ENCODE results near the gene TMEM88. TPM values are rescaled to one million over a fixed set of nuclear protein-coding genes. Genes with fewer than 3 reads are reported as not detected.

Gene TMEM88
- total and polyA plus RNA-seq, 2 of the 13 experiments (the other 11 are each of a cell fraction or from before 2014, with no cell fraction given), result 0.31 to 0.66 TPM

- TF ChIP-seq TIGD3 (CRISPR knock-in tag; IDR thresholded peaks at IDR 0.05; ENCODE audit: borderline replicate concordance) (no peak), ZNF296 (CRISPR knock-in tag; conservative IDR thresholded peaks at IDR 0.05) (no peak), SNAPC5 (CRISPR knock-in tag; IDR thresholded peaks at IDR 0.05; ENCODE audit: borderline replicate concordance) (no peak), DR1 (CRISPR knock-in tag; IDR thresholded peaks at IDR 0.05) (peak; percentile 53; the same call in 1 of the 2 replicates), MAZ (IDR thresholded peaks at IDR 0.05; ENCODE audit: borderline replicate concordance, low read depth, low read length) (no peak), MAZ (CRISPR knock-in tag; IDR thresholded peaks at IDR 0.05; ENCODE audit: low read depth) (peak; percentile 65; the same call in 1 of the 2 replicates), ZNF772 (CRISPR knock-in tag; IDR thresholded peaks at IDR 0.05) (peak; percentile 10; the same call in 1 of the 2 replicates), GTF2F1 (IDR thresholded peaks at IDR 0.05; ENCODE audit: low read length) (no peak), ZNF660 (CRISPR knock-in tag; IDR thresholded peaks at IDR 0.05; ENCODE audit: borderline replicate concordance, low read depth) (no peak), ZNF572 (CRISPR knock-in tag; IDR thresholded peaks at IDR 0.05) (peak; percentile 64; the same call in 1 of the 2 replicates), DNMT1 (CRISPR knock-in tag; IDR thresholded peaks at IDR 0.05) (no peak), CSRNP1 (CRISPR knock-in tag; IDR thresholded peaks at IDR 0.05) (peak; percentile 72; the same call in 1 of the 2 replicates), POLR2A (IDR thresholded peaks at IDR 0.05; ENCODE audit: insufficient read depth in 1 of 2, low read depth in 2 of 2, low read length in 2 of 2) (peak in 1 of 2 experiments; percentile 39), KLF13 (CRISPR knock-in tag; IDR thresholded peaks at IDR 0.05) (no peak), STAG1 (CRISPR knock-in tag; IDR thresholded peaks at IDR 0.05) (no peak), AHDC1 (CRISPR knock-in tag; IDR thresholded peaks at IDR 0.05; ENCODE audit: borderline replicate concordance) (no peak), TBL1XR1 (IDR thresholded peaks at IDR 0.05; ENCODE audit: borderline replicate concordance, low read length, partially characterized antibody) (no peak), ZNF331 (CRISPR knock-in tag; IDR thresholded peaks at IDR 0.05) (0 out of 2 replicates have a peak, but pooled peaks have one; percentile 17), ARHGAP35 (CRISPR knock-in tag; IDR thresholded peaks at IDR 0.05; ENCODE audit: borderline replicate concordance) (no peak)
Observed at GRCh38 chr17:7857713-7858521, 3.1 kb downstream of the TMEM88 start, which contains the start of gene CYB5D1 (continued).

All from HepG2 (cell line).